GM19455 (cell line): ENCODE measurements around the gene DSE.

Experiments used
- ATAC-seq: cut with Tn5 transposase; IDR thresholded peaks from one replicate; pipeline ENCODE4 v1.9.1; 2021; ENCODE audit not compliant: unreplicated experiment

Gene DSE

GRCh38 chr6:116408491-116408890 is 37.7 kb downstream of the DSE start:
- peak; percentile 41 for ATAC-seq

GRCh38 chr6:116409756-116410155 is 39.0 kb downstream of the DSE start:
- peak; percentile 56 for ATAC-seq

GRCh38 chr6:116411284-116411623 is 40.5 kb downstream of the DSE start:
- no peak for ATAC-seq

- no peak for ATAC-seq
These were observed 41.5 kb downstream of the DSE start for GRCh38 chr6:116412270-116412669.

GRCh38 chr6:116413357-116413756 is 42.6 kb downstream of the DSE start:
- ATAC-seq, result no peak

- no peak for ATAC-seq
These were observed 46.9 kb downstream of the DSE start for GRCh38 chr6:116417661-116418060.

- ATAC-seq, result no peak
These were observed 48.5 kb downstream of the DSE start for GRCh38 chr6:116419069-116419786.

- ATAC-seq, result no peak
These were observed 49.6 kb downstream of the DSE start for GRCh38 chr6:116420341-116420740.

GRCh38 chr6:116422238-116422637 is 51.5 kb downstream of the DSE start:
- no peak for ATAC-seq

GRCh38 chr6:116424001-116424400 is 53.3 kb downstream of the DSE start:
- ATAC-seq, result no peak

GRCh38 chr6:116426551-116426950 is 55.8 kb downstream of the DSE start:
- no peak for ATAC-seq

- ATAC-seq, result no peak
These were observed 58.4 kb downstream of the DSE start for GRCh38 chr6:116429111-116429510.

GRCh38 chr6:116430860-116431259 is 60.1 kb downstream of the DSE start:
- ATAC-seq, result no peak

GRCh38 chr6:116431964-116432595 is 61.3 kb downstream of the DSE start:
- ATAC-seq, result no peak

GRCh38 chr6:116433206-116433712 is 62.5 kb downstream of the DSE start:
- ATAC-seq, result no peak

GRCh38 chr6:116434056-116434725 is 63.4 kb downstream of the DSE start:
- no peak for ATAC-seq

GRCh38 chr6:116436586-116436985 is 65.8 kb downstream of the DSE start:
- no peak for ATAC-seq

GRCh38 chr6:116437656-116438055 is 66.9 kb downstream of the DSE start:
- ATAC-seq, result no peak

- no peak for ATAC-seq
These were observed 68.1 kb downstream of the DSE start for GRCh38 chr6:116438590-116439448.

- ATAC-seq, result no peak
These were observed 68.8 kb downstream of the DSE start for GRCh38 chr6:116439522-116440051.

- no peak for ATAC-seq
These were observed 72.4 kb downstream of the DSE start for GRCh38 chr6:116443105-116443504.
